Vagina (tissue), 2 donors: ENCODE data around the gene COG3.

Experiments used
- CTCF ChIP-seq, 3 experiments: fragments of 450-650 bp in 2 of 3; fragments of 200-600 bp in 1 of 3; sonication (generic) in 1 of 3; IDR thresholded peaks; one replicate each; pipeline ENCODE4 v1.5.1; 2017 to 2019; ENCODE audit warnings: antibody characterized with exemption in 3 of 3, mild to moderate bottlenecking in 2 of 3, moderate library complexity in 2 of 3
- POLR2A ChIP-seq, 2 donors: fragments of 450-650 bp; IDR thresholded peaks; one replicate each; pipeline ENCODE4 v1.6.1; 2017; ENCODE audit warnings: antibody characterized with exemption in 2 of 2, mild to moderate bottlenecking in 2 of 2, moderate library complexity in 2 of 2
- POLR2AphosphoS5 ChIP-seq, 2 donors: sonication (generic); formaldehyde crosslinking; IDR thresholded peaks; one replicate each; pipeline ENCODE4 v1.9.0; 2017; ENCODE audit warnings: antibody characterized with exemption in 2 of 2, mild to moderate bottlenecking in 2 of 2, low read depth in 1 of 2; ENCODE audit not compliant: insufficient read depth in 1 of 2

- TF ChIP-seq CTCF (IDR thresholded peaks at IDR 0.05) (no peak), POLR2AphosphoS5 (IDR thresholded peaks at IDR 0.05; ENCODE audit: insufficient read depth in 1 of 2, low read depth in 1 of 2) (no peak), POLR2A (IDR thresholded peaks at IDR 0.05) (no peak)
Observed at GRCh38 chr13:45527699-45528462, 63.1 kb downstream of the COG3 start.
